ENCODE data around the gene RTN4RL2. TPM values are rescaled to one million over a fixed set of nuclear protein-coding genes. Genes with fewer than 3 reads are reported as not detected.

RTN4RL2 gene
- total RNA-seq, 4 donors from 2014 or later = 11.2 to 27.6 (median 17.1) TPM

GRCh38 chr11:57480409-57481137 is 20.2 kb downstream of the RTN4RL2 start:
- intact Hi-C loops (cut with DNase I) = loop anchor here (5.0 kb wide), 1 partner anchor 133 kb away; no protein-coding TSS in a partner anchor
- peaks cover under 1 to 7% of the 10 kb centered on the region in 2 donors for H3K36me3 ChIP-seq

GRCh38 chr11:57481315-57481714 is 21.0 kb downstream of the RTN4RL2 start:
- Histone ChIP-seq H3K36me3 (peaks cover 4 to 7% of the 10 kb centered on the region in 2 donors), H3K27me3 (no peaks in the 10 kb centered on the region), H3K4me1 (peaks cover 11 to 16% of the 10 kb centered on the region in 2 donors), H3K9me3 (no peaks in the 10 kb centered on the region), H3K4me3 (replicated peaks in 1 of 3) (no peak overlapping the region), H3K27ac (no peak overlapping the region)
- TF ChIP-seq POLR2A (IDR thresholded peaks at IDR 0.05) (no peak), CTCF (IDR thresholded peaks at IDR 0.05) (no peak)
- WGBS, 2 donors = 59 to 82% methylated on average over 2 of the region's 2 CpGs
- intact Hi-C loops (cut with DNase I) = loop anchor here (5.0 kb wide), 1 partner anchor 134 kb away; no protein-coding TSS in a partner anchor
- DNase-seq = no peak

More at GRCh38 chr11:57480409-57481137, 20.2 kb downstream of the RTN4RL2 start:
- 36 to 38% methylated on average over 8 to 9 of the region's 9 CpGs for WGBS, 2 donors
- Histone ChIP-seq H3K27ac (no peak overlapping the region), H3K4me1 (peaks cover 11 to 21% of the 10 kb centered on the region in 2 donors), H3K27me3 (no peaks in the 10 kb centered on the region), H3K4me3 (replicated peaks in 1 of 3) (no peak overlapping the region), H3K9me3 (no peaks in the 10 kb centered on the region)
- TF ChIP-seq POLR2A (IDR thresholded peaks at IDR 0.05) = no peak
- TF ChIP-seq CTCF (IDR thresholded peaks at IDR 0.05) = peak; percentile 61 to 82 (median 64)
- DNase-seq = peak; percentile 68 to 78

GRCh38 chr11:57481915-57482781 is 21.8 kb downstream of the RTN4RL2 start:
- no peaks in the 10 kb centered on the region for H3K9me3 ChIP-seq
- DNase-seq = no peak
- TF ChIP-seq POLR2A (IDR thresholded peaks at IDR 0.05) = no peak
- TF ChIP-seq CTCF (IDR thresholded peaks at IDR 0.05) = no peak
- H3K4me1 ChIP-seq = peaks cover 11 to 16% of the 10 kb centered on the region in 2 donors
- no peaks in the 10 kb centered on the region for H3K27me3 ChIP-seq
- peak overlapping the region in 1 of 3 donors; percentile 41 for H3K4me3 ChIP-seq (replicated peaks in 1 of 3)
- H3K27ac ChIP-seq = no peak overlapping the region
- intact Hi-C loops (cut with DNase I) = loop anchor here (5.0 kb wide), 1 partner anchor 135 kb away; no protein-coding TSS in a partner anchor
- WGBS, 2 donors = 32 to 39% methylated on average over 35 to 36 of the region's 44 CpGs
- peaks cover 4 to 7% of the 10 kb centered on the region in 2 donors for H3K36me3 ChIP-seq

GRCh38 chr11:57482782-57483561 is 22.6 kb downstream of the RTN4RL2 start:
- peak overlapping the region in 2 of 3 donors; percentile 28 to 41 for H3K4me3 ChIP-seq (replicated peaks in 1 of 3)

More at GRCh38 chr11:57482782-57483561, 22.6 kb downstream of the RTN4RL2 start:
- Histone ChIP-seq H3K27ac (no peak overlapping the region), H3K9me3 (no peaks in the 10 kb centered on the region), H3K36me3 (peaks cover 4 to 7% of the 10 kb centered on the region in 2 donors), H3K27me3 (no peaks in the 10 kb centered on the region), H3K4me1 (peaks cover 11 to 16% of the 10 kb centered on the region in 2 donors)
- intact Hi-C loops (cut with DNase I) = loop anchor here (5.0 kb wide), 1 partner anchor 136 kb away; no protein-coding TSS in a partner anchor
- peak; percentile 61 to 68 for DNase-seq
- TF ChIP-seq POLR2A (IDR thresholded peaks at IDR 0.05) = no peak
- TF ChIP-seq CTCF (IDR thresholded peaks at IDR 0.05) = peak; percentile 56 to 88 (median 74)
- WGBS, 2 donors = 3 to 5% methylated on average over 13 to 36 of the region's 52 CpGs
